Activated T-helper 2 cell treated with anti-CD3 and anti-CD28 coated beads, Interferon-gamma antibody, Interleukin-2, Interleukin-4, amounts not matched to agents 10 μg/mL and 5 μg/mL and 100 μg/mL, durations not matched to agents 14 hours and 24 hours and 36 hours (primary cell): ENCODE data around the gene SRBD1. TPM values are rescaled to one million over a fixed set of nuclear protein-coding genes. Genes with fewer than 3 reads are reported as not detected.

ENCODE experiments used
- DNase-seq: peaks from one replicate; pipeline ENCODE4 v3.0.0; 2021; ENCODE audit warnings: low spot score
- H3K27ac Mint-ChIP-seq: one replicate; pipeline ENCODE4 v1.8.0; 2021; ENCODE audit warnings: mixed read lengths
- H3K27me3 Mint-ChIP-seq: one replicate; pipeline ENCODE4 v1.8.0; 2021; ENCODE audit warnings: low read depth, mixed read lengths
- H3K36me3 Mint-ChIP-seq: one replicate; pipeline ENCODE4 v1.8.0; 2021; ENCODE audit warnings: low read depth, mixed read lengths
- H3K4me1 Mint-ChIP-seq: one replicate; pipeline ENCODE4 v1.8.0; 2021; ENCODE audit warnings: low read depth, mixed read lengths
- H3K4me3 Mint-ChIP-seq: one replicate; pipeline ENCODE4 v1.8.0; 2021; ENCODE audit warnings: low read depth, mild to moderate bottlenecking, moderate library complexity, mixed read lengths
- H3K9me3 Mint-ChIP-seq: one replicate; pipeline ENCODE4 v1.8.0; 2021; ENCODE audit warnings: mixed read lengths
- intact Hi-C: fragments of 100-400 bp; cut with micrococcal nuclease; formaldehyde crosslinking; loops from one replicate; pipeline ENCODE4 v1.15.1; 2023
- total RNA-seq: library from RNA; stranded (reverse); gene quantifications from 2 replicates; pipeline ENCODE4 v1.2.3, GENCODE V29; 2022

SRBD1 gene
- total RNA-seq, 1 donor from 2014 or later: 21.7 TPM

DNA sequence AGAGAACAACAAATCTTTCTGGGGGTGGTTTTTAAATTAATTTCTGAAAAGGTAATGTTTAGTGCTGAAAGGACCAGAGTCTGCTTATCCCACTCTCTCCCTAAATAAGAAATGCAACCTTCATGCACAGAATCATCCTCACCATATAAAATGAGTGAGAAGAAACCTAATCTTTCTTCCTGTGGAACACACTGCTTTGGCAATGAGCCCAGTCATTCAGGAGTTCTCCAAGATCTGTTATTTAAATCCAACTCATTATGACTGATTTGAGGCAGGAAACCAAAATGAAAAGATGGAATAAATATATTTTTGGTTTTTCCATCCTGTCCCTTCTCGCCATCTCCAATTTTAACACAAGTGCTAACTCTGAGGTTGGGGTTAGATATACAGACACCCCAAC lies 228.3 kb downstream of the SRBD1 start:
- Mint-ChIP-seq H3K36me3 (peaks cover 4% of the 10 kb centered on the region), H3K9me3 (no peaks in the 10 kb centered on the region), H3K27me3 (no peaks in the 10 kb centered on the region), H3K27ac (no peak overlapping the region), H3K4me3 (no peak overlapping the region), H3K4me1 (no peaks in the 10 kb centered on the region)
- intact Hi-C loops: no loop called here
- DNase-seq: no peak

DNA sequence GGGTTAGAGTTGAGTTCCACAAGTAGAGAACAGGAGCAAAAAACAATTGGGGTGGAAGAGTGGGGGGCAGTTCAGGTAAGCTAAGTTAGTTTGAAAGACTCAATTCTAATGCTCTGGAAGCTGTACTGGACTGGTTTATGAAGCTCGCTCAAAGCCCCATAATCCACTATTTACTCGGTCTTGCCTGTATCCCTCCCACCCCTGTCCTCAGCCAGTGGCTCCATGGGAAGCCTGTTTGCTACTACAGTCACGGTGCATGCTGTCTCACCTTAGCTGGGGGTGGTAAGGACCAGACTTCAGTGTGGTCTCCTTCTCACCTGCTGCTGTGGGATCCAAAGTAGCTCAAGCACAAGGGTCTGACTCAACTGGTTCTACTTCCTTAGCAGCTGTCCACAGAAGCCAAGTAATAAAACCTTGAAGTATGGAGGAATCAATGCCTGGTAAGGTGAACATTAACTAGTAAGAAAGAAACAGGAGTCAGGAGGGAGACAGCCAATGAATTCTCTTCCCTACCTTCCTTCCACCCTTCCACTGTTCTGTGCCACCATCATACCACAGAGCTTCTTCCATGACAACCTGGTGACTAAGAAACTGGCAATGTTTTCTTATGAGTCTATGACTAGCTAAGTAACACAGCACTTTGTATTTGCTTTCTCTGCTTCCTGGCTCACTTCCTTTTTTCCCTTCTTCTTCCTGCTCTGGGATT lies 230.8 kb downstream of the SRBD1 start:
- Mint-ChIP-seq H3K9me3 (no peaks in the 10 kb centered on the region), H3K36me3 (no peaks in the 10 kb centered on the region), H3K27me3 (no peaks in the 10 kb centered on the region), H3K4me3 (no peak overlapping the region), H3K4me1 (no peaks in the 10 kb centered on the region), H3K27ac (no peak overlapping the region)
- DNase-seq: no peak
- intact Hi-C loops: no loop called here

DNA sequence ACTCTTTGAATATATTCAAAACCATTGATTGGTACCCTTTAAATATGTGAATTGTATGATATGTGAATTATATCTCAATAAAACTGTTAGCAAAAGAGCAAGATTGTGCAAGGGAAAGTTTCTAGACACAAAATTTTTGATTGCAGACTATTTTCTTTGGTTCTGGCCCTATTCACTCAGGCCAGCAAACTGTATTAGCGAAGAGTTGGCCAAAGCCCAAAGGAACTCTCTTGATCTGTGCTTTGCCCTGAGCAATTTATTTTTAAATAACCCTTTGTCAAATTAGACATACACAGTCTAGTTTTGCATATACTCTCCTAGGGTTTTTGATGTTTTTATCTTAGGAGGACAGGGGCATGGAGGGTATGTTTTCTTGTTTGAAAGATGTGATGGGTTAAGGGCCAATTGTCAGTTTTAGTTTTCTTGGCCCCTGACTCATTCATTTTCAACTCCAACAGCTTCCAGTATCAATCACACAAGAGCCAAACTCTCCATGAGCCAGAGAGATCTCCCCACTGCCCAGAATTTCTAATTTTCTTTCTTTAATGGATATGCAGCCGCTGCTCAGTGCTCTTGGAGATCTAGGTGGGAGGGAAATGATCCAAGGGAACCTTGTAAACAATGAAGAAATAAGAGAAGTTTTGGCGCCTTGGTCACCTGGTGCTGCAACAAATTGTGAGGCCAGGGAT lies 231.5 kb downstream of the SRBD1 start:
- no peak for DNase-seq
- intact Hi-C loops: no loop called here
- no peaks in the 10 kb centered on the region for H3K4me1 Mint-ChIP-seq
- no peaks in the 10 kb centered on the region for H3K9me3 Mint-ChIP-seq
- no peaks in the 10 kb centered on the region for H3K27me3 Mint-ChIP-seq
- H3K36me3 Mint-ChIP-seq: no peaks in the 10 kb centered on the region
- no peak overlapping the region for H3K27ac Mint-ChIP-seq
- H3K4me3 Mint-ChIP-seq: no peak overlapping the region

DNA sequence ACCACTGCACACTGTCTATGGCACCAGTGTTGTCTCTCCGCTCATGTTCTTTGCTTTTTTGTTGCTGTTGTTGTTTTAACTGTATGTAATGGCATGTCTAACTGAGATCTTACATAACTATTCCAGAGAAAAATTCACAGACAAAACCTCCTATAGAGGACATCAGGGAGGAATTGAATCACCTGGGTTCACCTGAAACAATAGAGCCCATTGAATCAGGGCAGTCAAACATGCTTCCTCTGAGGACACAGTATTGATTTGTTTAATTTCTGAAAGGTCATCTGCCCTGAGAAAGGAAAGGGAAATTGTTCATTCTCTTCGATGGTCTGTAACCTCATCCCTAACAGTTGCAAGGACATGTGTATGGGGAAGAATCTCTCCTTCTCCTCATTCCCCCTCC lies 237.5 kb downstream of the SRBD1 start:
- H3K27me3 Mint-ChIP-seq: peaks cover 13% of the 10 kb centered on the region
- no peak for DNase-seq
- H3K4me3 Mint-ChIP-seq: no peak overlapping the region
- intact Hi-C loops: no loop called here
- H3K27ac Mint-ChIP-seq: no peak overlapping the region
- no peaks in the 10 kb centered on the region for H3K36me3 Mint-ChIP-seq
- no peaks in the 10 kb centered on the region for H3K9me3 Mint-ChIP-seq
- H3K4me1 Mint-ChIP-seq: no peaks in the 10 kb centered on the region

DNA sequence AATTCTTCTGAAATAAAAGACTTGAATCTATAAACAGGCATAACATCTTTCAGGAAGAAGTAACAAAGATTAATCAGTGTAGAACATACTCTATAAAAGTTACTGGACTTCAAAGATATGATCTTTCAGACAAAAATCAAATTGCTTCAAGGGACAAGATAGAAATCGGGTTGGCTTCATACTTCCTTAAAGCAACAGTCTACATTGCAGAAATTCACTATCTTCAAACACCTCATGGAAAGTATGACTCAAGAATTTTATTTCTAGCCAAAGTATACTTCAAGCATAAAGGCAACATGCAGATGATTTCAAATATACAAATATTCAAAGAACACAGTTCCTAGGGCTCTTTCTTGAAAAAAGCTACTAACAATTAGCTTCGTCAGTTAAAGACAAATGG lies 240.7 kb downstream of the SRBD1 start:
- Mint-ChIP-seq H3K9me3 (no peaks in the 10 kb centered on the region), H3K27me3 (peaks cover 20% of the 10 kb centered on the region), H3K4me1 (no peaks in the 10 kb centered on the region), H3K36me3 (no peaks in the 10 kb centered on the region), H3K4me3 (no peak overlapping the region), H3K27ac (no peak overlapping the region)
- no peak for DNase-seq
- intact Hi-C loops: no loop called here

DNA sequence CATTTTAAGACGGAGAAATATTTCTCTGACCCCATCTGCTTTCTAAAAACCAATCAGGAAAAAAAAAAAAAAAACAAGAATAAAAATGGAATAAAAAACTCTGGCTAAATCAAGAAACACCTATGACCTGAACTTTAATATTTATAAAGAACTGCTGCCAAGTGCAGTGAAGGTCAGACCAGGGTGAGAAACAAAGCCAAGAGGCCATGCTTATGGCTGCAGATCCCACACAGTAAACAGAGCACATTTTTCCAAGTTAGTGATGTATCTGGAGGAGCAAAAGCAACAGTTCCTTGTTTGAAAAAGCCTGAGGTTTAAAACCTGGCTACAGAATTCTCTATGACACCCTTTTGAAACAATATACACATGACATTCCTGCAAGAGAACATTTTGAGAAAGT lies 242.3 kb downstream of the SRBD1 start:
- H3K4me3 Mint-ChIP-seq: no peak overlapping the region
- intact Hi-C loops: no loop called here
- no peaks in the 10 kb centered on the region for H3K4me1 Mint-ChIP-seq
- DNase-seq: no peak
- peaks cover 22% of the 10 kb centered on the region for H3K27me3 Mint-ChIP-seq
- H3K36me3 Mint-ChIP-seq: no peaks in the 10 kb centered on the region
- H3K9me3 Mint-ChIP-seq: no peaks in the 10 kb centered on the region
- no peak overlapping the region for H3K27ac Mint-ChIP-seq

DNA sequence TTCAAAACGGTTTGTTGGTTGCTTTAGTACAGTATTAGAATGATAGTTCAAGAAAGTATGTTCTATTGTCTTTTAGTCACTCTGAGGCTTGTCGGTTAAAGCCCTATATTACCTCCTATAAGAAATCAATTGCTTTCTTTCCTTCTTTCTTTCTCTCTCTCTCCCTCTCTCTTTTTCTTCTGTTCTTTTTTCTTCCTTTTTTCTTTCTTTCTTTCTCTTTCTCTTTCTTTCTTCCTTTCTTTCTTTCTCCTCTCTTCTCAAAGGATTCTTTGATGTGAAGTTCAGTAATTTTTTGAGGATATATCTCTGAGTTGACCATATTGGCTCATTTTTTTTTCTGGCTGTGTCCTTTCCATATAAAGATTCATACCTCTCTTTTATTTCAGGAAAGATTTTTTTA lies 249.4 kb downstream of the SRBD1 start:
- DNase-seq: no peak
- H3K27ac Mint-ChIP-seq: no peak overlapping the region
- H3K4me3 Mint-ChIP-seq: no peak overlapping the region
- H3K4me1 Mint-ChIP-seq: no peaks in the 10 kb centered on the region
- intact Hi-C loops: no loop called here
- H3K9me3 Mint-ChIP-seq: no peaks in the 10 kb centered on the region
- peaks cover 20% of the 10 kb centered on the region for H3K27me3 Mint-ChIP-seq
- H3K36me3 Mint-ChIP-seq: no peaks in the 10 kb centered on the region

DNA sequence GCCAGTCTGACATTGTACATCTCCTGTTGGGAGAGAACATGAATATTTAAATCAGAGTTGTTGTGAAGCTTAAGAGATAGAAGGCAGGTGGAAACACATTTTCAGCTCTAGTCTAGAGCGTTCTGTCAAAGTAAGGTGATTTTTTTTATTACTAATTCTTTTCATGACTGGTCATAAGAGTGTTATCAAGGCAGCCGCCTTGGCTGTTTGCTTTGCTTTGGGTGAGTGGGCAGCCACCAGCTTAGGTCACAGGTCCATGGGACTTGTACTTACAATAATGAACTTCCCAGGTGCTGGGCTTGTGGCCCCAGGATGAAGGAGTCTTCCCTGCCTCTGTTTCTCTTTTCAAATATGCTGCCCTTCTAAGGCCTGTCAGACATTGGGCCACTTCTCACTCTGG lies 256.3 kb downstream of the SRBD1 start:
- H3K36me3 Mint-ChIP-seq: no peaks in the 10 kb centered on the region
- DNase-seq: no peak
- no peaks in the 10 kb centered on the region for H3K4me1 Mint-ChIP-seq
- H3K27ac Mint-ChIP-seq: no peak overlapping the region
- H3K9me3 Mint-ChIP-seq: no peaks in the 10 kb centered on the region
- intact Hi-C loops: no loop called here
- H3K4me3 Mint-ChIP-seq: no peak overlapping the region
- H3K27me3 Mint-ChIP-seq: peaks cover 5% of the 10 kb centered on the region

DNA sequence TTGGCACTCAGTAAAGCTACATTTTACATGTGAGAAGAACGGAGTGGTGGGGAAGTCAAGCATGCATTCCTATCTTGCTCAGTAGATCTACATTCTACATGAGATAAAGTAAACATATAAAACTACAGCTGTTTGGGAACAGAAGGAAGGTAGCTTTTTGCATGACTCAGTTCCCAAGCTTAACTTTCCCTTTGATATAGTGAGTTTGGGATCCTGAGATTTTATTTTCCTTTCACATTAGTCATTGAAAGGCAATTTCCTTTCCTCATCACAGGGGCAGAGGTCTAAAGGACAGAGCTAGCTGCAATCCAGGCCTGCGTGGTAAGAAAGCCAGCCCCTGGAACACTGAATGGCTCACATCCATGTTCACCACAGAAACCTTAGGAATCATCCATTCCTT lies 257.2 kb downstream of the SRBD1 start:
- H3K27me3 Mint-ChIP-seq: peaks cover 5% of the 10 kb centered on the region
- H3K9me3 Mint-ChIP-seq: no peaks in the 10 kb centered on the region
- no peak overlapping the region for H3K4me3 Mint-ChIP-seq
- H3K27ac Mint-ChIP-seq: no peak overlapping the region
- no peaks in the 10 kb centered on the region for H3K36me3 Mint-ChIP-seq
- no peaks in the 10 kb centered on the region for H3K4me1 Mint-ChIP-seq
- DNase-seq: no peak
- intact Hi-C loops: no loop called here

DNA sequence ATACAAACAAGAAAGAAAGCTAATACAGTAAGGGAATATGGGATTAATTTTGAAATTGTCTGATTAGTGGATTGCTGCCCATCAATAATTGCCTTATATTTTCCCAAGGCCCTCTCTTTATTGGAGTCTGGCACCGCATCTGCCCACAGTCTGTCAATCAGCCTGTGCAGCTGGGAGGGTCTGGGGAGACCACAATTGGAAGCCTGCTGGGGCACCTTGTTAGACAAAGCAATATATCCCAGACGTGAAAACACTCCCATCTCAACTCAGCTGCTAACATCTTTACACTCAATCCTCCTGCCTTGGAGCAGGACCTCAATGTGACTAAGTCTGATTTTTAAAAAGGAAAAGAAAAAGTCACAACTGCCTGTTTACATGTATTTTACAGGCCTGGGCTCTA lies 258.6 kb downstream of the SRBD1 start:
- no peak overlapping the region for H3K4me3 Mint-ChIP-seq
- DNase-seq: no peak
- intact Hi-C loops: no loop called here
- no peak overlapping the region for H3K27ac Mint-ChIP-seq
- peaks cover 5% of the 10 kb centered on the region for H3K27me3 Mint-ChIP-seq
- no peaks in the 10 kb centered on the region for H3K4me1 Mint-ChIP-seq
- no peaks in the 10 kb centered on the region for H3K36me3 Mint-ChIP-seq
- no peaks in the 10 kb centered on the region for H3K9me3 Mint-ChIP-seq

DNA sequence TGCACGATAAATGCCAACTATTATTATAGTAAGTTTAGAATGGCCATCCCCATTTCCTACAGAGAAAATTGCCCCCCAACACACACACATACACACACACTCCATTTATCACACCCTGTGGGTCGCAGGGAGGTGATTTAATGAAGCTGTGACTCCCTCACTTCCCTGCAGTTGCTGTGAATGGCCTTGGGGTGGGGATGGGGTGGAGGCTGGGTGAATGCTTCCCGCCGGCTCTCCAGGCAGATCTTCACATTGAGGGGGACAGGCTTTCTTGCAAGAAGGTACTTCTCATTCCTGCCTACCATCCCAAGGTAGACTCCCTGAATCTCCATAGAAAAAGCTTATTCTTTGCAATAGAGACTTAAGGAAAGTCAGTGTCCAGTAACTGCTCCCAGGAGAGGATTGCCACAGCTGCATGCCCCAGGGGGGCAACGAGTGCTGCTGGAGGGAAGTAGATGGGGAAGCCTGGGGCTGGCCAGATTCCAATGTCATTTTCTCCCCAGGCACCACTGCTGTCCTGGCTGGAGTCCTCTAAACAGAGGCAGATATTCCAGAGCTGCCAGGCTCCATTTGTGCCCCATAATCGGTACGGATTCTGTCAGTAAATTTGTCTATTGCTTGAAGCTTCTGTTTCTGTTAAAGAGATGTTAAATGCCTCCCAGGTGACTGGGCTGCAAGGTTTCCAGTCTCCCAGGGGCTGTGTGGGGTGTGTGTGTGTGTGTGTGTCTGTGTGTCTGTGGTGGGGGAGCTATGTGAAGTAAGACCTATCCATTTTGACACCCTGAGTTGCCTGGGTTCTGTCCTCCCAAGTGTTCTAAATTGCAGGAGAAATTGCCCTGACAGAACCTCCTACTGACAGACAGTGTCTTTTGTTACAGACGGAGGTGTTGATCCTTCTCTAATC lies 265.5 kb downstream of the SRBD1 start:
- intact Hi-C loops: no loop called here
- no peak for DNase-seq
- no peak overlapping the region for H3K4me3 Mint-ChIP-seq
- H3K9me3 Mint-ChIP-seq: no peaks in the 10 kb centered on the region
- H3K36me3 Mint-ChIP-seq: no peaks in the 10 kb centered on the region
- no peaks in the 10 kb centered on the region for H3K4me1 Mint-ChIP-seq
- H3K27ac Mint-ChIP-seq: no peak overlapping the region
- H3K27me3 Mint-ChIP-seq: no peaks in the 10 kb centered on the region

DNA sequence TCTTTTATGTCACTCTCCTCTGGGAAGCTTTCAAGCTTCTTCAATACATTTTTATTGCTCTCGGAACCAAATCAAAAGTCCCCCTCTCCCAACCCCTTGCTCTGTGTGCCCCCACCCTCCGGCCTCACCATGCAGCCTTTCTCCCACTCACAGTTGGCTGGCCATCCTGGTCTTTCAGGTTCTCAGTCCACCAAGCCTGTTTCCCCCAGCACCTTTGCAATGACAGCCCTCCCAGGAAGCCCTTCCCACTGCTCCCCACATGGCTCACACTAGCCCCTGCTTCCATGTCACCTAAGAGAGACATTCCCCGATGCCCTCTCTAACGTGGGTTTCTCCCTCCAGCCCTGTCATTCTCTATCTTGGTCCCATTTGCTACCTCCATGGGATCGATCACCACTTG lies 266.6 kb downstream of the SRBD1 start:
- Mint-ChIP-seq H3K27ac (no peak overlapping the region), H3K27me3 (no peaks in the 10 kb centered on the region), H3K9me3 (no peaks in the 10 kb centered on the region), H3K4me1 (no peaks in the 10 kb centered on the region), H3K4me3 (no peak overlapping the region), H3K36me3 (no peaks in the 10 kb centered on the region)
- intact Hi-C loops: no loop called here
- DNase-seq: no peak

DNA sequence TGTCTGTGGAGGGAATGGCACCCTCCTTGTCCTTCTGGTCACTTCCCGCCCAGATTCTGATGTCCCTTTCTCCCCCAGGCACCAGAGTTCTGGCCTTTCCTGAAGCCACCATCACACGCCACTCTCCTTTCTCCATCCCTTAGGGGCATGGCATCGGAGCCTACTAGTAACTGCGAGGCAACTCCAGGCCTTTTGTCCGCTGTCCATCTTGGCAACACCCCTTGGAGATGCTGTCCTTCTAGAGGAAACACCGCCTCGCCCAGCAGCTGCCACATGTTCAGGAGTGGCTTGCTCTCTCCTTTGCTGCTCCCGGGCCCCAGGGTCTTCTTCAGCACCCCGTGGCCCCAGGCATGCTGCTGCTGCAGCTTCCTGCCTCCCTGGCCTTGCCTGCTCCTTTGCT lies 267.0 kb downstream of the SRBD1 start:
- intact Hi-C loops: no loop called here
- Mint-ChIP-seq H3K4me3 (no peak overlapping the region), H3K36me3 (no peaks in the 10 kb centered on the region), H3K27ac (no peak overlapping the region), H3K4me1 (no peaks in the 10 kb centered on the region), H3K27me3 (no peaks in the 10 kb centered on the region), H3K9me3 (no peaks in the 10 kb centered on the region)
- DNase-seq: no peak
